ENCODE data around the gene SULT1A2. TPM values are rescaled to one million over a fixed set of nuclear protein-coding genes. Genes with fewer than 3 reads are reported as not detected.
"Not testable (repeated sequence)": the region's sequence is repeated elsewhere in the genome, so short reads cannot be mapped to it uniquely, and the experiment has no call there.

The SULT1A2 gene
- total RNA-seq, 4 donors from 2014 or later, result 0.46 TPM; not detected in 3

GRCh38 chr16:28606291-28607115, 9.7 kb upstream of the SULT1A2 start:
- Histone ChIP-seq H3K9me3 (no peaks in the 10 kb centered on the region), H3K36me3 (no peaks in the 10 kb centered on the region), H3K4me1 (peaks cover 8 to 16% of the 10 kb centered on the region in 2 donors), H3K27me3 (peaks cover 0 to 10% (median 0%) of the 10 kb centered on the region in 3 donors), H3K27ac (no peak overlapping the region), H3K4me3 (no peak overlapping the region)
- intact Hi-C loops (cut with DNase I; ENCODE audit: low total_unique reads), result no loop called here
- ATAC-seq (no peak), DNase-seq (no peak)
- no peak for TF ChIP-seq POLR2A (IDR thresholded peaks at IDR 0.05)
- TF ChIP-seq CTCF (IDR thresholded peaks at IDR 0.05 in 4 of 5, conservative IDR thresholded peaks at IDR 0.05 in 1 of 5), result no peak
- in situ Hi-C loops (cut with MboI; ENCODE audit: low sequenced_read_pairs in 4 of 4), result loop anchor here in 1 of 4 donors (25.0 kb wide), 1 partner anchor 119 kb away; the partner anchor contains the start of genes APOBR and CLN3

GRCh38 chr16:28604186-28604565, 7.3 kb upstream of the SULT1A2 start:
- TF ChIP-seq POLR2A (IDR thresholded peaks at IDR 0.05) (no peak), CTCF (IDR thresholded peaks at IDR 0.05 in 4 of 5, conservative IDR thresholded peaks at IDR 0.05 in 1 of 5) (no peak)
- H3K9me3 ChIP-seq, result no peaks in the 10 kb centered on the region
- H3K4me1 ChIP-seq, result peaks cover 0 to 2% of the 10 kb centered on the region in 2 donors
- H3K27ac ChIP-seq, result no peak overlapping the region
- H3K4me3 ChIP-seq, result no peak overlapping the region
- H3K27me3 ChIP-seq, result peaks cover 0 to 10% (median 0%) of the 10 kb centered on the region in 3 donors
- no peak for DNase-seq
- H3K36me3 ChIP-seq, result no peaks in the 10 kb centered on the region
- ATAC-seq, result no peak
- intact Hi-C loops (cut with DNase I; ENCODE audit: low total_unique reads) (no loop called here), in situ Hi-C loops (cut with MboI; ENCODE audit: low sequenced_read_pairs in 4 of 4) (loop anchor here in 1 of 4 donors (25.0 kb wide), 1 partner anchor 117 kb away; the partner anchor contains the start of genes APOBR and CLN3)

GRCh38 chr16:28603381-28604185, 6.7 kb upstream of the SULT1A2 start:
- no peak for DNase-seq
- H3K27me3 ChIP-seq, result peaks cover 0 to 10% (median 0%) of the 10 kb centered on the region in 3 donors
- in situ Hi-C loops (cut with MboI; ENCODE audit: low sequenced_read_pairs in 4 of 4) (loop anchor here in 1 of 4 donors (25.0 kb wide), 1 partner anchor 116 kb away; the partner anchor contains the start of genes APOBR and CLN3), intact Hi-C loops (cut with DNase I; ENCODE audit: low total_unique reads) (no loop called here)
- TF ChIP-seq POLR2A (IDR thresholded peaks at IDR 0.05) (no peak), CTCF (IDR thresholded peaks at IDR 0.05 in 4 of 5, conservative IDR thresholded peaks at IDR 0.05 in 1 of 5) (no peak)
- H3K9me3 ChIP-seq, result no peaks in the 10 kb centered on the region
- no peaks in the 10 kb centered on the region for H3K4me1 ChIP-seq
- H3K36me3 ChIP-seq, result no peaks in the 10 kb centered on the region
- no peak overlapping the region for H3K27ac ChIP-seq
- no peak overlapping the region for H3K4me3 ChIP-seq
- no peak for ATAC-seq

GRCh38 chr16:28602529-28602928, 5.7 kb upstream of the SULT1A2 start:
- ATAC-seq (no peak), DNase-seq (no peak)
- Histone ChIP-seq H3K27me3 (peaks cover 0 to 10% (median 0%) of the 10 kb centered on the region in 3 donors), H3K27ac (no peak overlapping the region), H3K9me3 (no peaks in the 10 kb centered on the region), H3K4me1 (no peaks in the 10 kb centered on the region), H3K4me3 (no peak overlapping the region), H3K36me3 (no peaks in the 10 kb centered on the region)
- intact Hi-C loops (cut with DNase I; ENCODE audit: low total_unique reads), result no loop called here
- TF ChIP-seq CTCF (IDR thresholded peaks at IDR 0.05 in 4 of 5, conservative IDR thresholded peaks at IDR 0.05 in 1 of 5) (no peak), POLR2A (IDR thresholded peaks at IDR 0.05) (no peak)
- in situ Hi-C loops (cut with MboI; ENCODE audit: low sequenced_read_pairs in 4 of 4), result loop anchor here in 1 of 4 donors (25.0 kb wide), 1 partner anchor 115 kb away; the partner anchor contains the start of genes APOBR and CLN3

- H3K4me3 ChIP-seq; H3K9me3 ChIP-seq; H3K36me3 ChIP-seq; ATAC-seq; DNase-seq; H3K4me1 ChIP-seq; H3K27ac ChIP-seq; intact Hi-C loops (cut with DNase I; ENCODE audit: low total_unique reads): not testable (repeated sequence)
- H3K27me3 ChIP-seq, result peaks cover 0 to 10% (median 0%) of the 10 kb centered on the region in 3 donors
- in situ Hi-C loops (cut with MboI; ENCODE audit: low sequenced_read_pairs in 4 of 4), result loop anchor here in 1 of 4 donors (25.0 kb wide), 1 partner anchor 115 kb away; the partner anchor contains the start of genes APOBR and CLN3
These were observed 5.2 kb upstream of the SULT1A2 start for GRCh38 chr16:28602062-28602461.

- in situ Hi-C loops (cut with MboI; ENCODE audit: low sequenced_read_pairs in 4 of 4), result loop anchor here in 1 of 4 donors (25.0 kb wide), 1 partner anchor 114 kb away; the partner anchor contains the start of genes APOBR and CLN3
- not testable (repeated sequence) for H3K36me3 ChIP-seq
These were observed 4.7 kb upstream of the SULT1A2 start for GRCh38 chr16:28601589-28601988.

GRCh38 chr16:28600965-28601364, 4.1 kb upstream of the SULT1A2 start:
- intact Hi-C loops (cut with DNase I; ENCODE audit: low total_unique reads); H3K4me3 ChIP-seq; DNase-seq; H3K4me1 ChIP-seq; H3K36me3 ChIP-seq; H3K27ac ChIP-seq; H3K9me3 ChIP-seq; ATAC-seq: not testable (repeated sequence)
- peaks cover 0 to 10% (median 0%) of the 10 kb centered on the region in 3 donors for H3K27me3 ChIP-seq
- in situ Hi-C loops (cut with MboI; ENCODE audit: low sequenced_read_pairs in 4 of 4), result loop anchor here in 1 of 4 donors (25.0 kb wide), 1 partner anchor 114 kb away; the partner anchor contains the start of genes APOBR and CLN3

More at GRCh38 chr16:28601589-28601988, 4.7 kb upstream of the SULT1A2 start:
- DNase-seq; ATAC-seq; H3K4me1 ChIP-seq; intact Hi-C loops (cut with DNase I; ENCODE audit: low total_unique reads); H3K4me3 ChIP-seq; H3K27ac ChIP-seq; H3K9me3 ChIP-seq: not testable (repeated sequence)
- H3K27me3 ChIP-seq, result peaks cover 0 to 10% (median 0%) of the 10 kb centered on the region in 3 donors

Data from gastrocnemius medialis (tissue), 4 donors.